Stimulated activated naive B cell treated with anti-CD40 and anti-IgM and Interleukin-4, amounts not matched to agents 10 μg/mL and 1 μg/mL and 100 μg/mL, for 72 hours (primary cell): ENCODE measurements around the gene PC.

Experiments used
- ATAC-seq, 2 donors: fragments of 150-1000 bp; cut with Tn5 transposase; replicated peaks; 2 replicates each; pipeline ENCODE4 v1.10.0; 2021; ENCODE audit warnings: moderate library complexity in 1 of 2
- DNase-seq: peaks from one replicate; pipeline ENCODE4 v3.0.0; 2021
- H3K27ac Mint-ChIP-seq: one replicate; pipeline ENCODE4 v1.8.0; 2022; ENCODE audit warnings: mild to moderate bottlenecking, mixed read lengths
- H3K27me3 Mint-ChIP-seq, 2 donors: one replicate each; pipeline ENCODE4 v1.8.0; 2022; ENCODE audit warnings: mixed read lengths in 2 of 2
- H3K36me3 Mint-ChIP-seq, 2 donors: one replicate each; pipeline ENCODE4 v1.8.0; 2022; ENCODE audit warnings: mixed read lengths in 2 of 2, mild to moderate bottlenecking in 1 of 2
- H3K4me1 Mint-ChIP-seq, 2 donors: one replicate each; pipeline ENCODE4 v1.8.0; 2022; ENCODE audit warnings: mixed read lengths in 2 of 2, mild to moderate bottlenecking in 1 of 2
- H3K4me3 Mint-ChIP-seq, 2 donors: one replicate each; pipeline ENCODE4 v1.8.0; 2022; ENCODE audit warnings: mild to moderate bottlenecking in 2 of 2, mixed read lengths in 2 of 2, moderate library complexity in 1 of 2
- H3K9me3 Mint-ChIP-seq, 2 donors: one replicate each; pipeline ENCODE4 v1.8.0; 2022; ENCODE audit warnings: mixed read lengths in 2 of 2, mild to moderate bottlenecking in 1 of 2

The PC gene

GRCh38 chr11:66951927-66952337 is 6.3 kb downstream of the PC start:
- DNase-seq: no peak
- H3K27me3 Mint-ChIP-seq: no peaks in the 10 kb centered on the region

GRCh38 chr11:66951135-66951534 is 7.0 kb downstream of the PC start:
- DNase-seq (no peak), ATAC-seq (no peak)
- Mint-ChIP-seq H3K27ac (peak overlapping the region; percentile 26), H3K9me3 (no peaks in the 10 kb centered on the region), H3K27me3 (no peaks in the 10 kb centered on the region), H3K4me1 (peaks cover 3 to 7% of the 10 kb centered on the region in 2 donors), H3K36me3 (no peaks in the 10 kb centered on the region), H3K4me3 (no peak overlapping the region)

More at GRCh38 chr11:66951927-66952337, 6.3 kb downstream of the PC start:
- H3K27ac Mint-ChIP-seq: no peak overlapping the region
- no peak for ATAC-seq
- no peaks in the 10 kb centered on the region for H3K9me3 Mint-ChIP-seq
- H3K4me1 Mint-ChIP-seq: peaks cover 8 to 12% of the 10 kb centered on the region in 2 donors
- H3K4me3 Mint-ChIP-seq: no peak overlapping the region
- H3K36me3 Mint-ChIP-seq: no peaks in the 10 kb centered on the region

GRCh38 chr11:66950112-66950535 is 8.1 kb downstream of the PC start:
- no peak overlapping the region for H3K27ac Mint-ChIP-seq
- peaks cover 3 to 7% of the 10 kb centered on the region in 2 donors for H3K4me1 Mint-ChIP-seq

GRCh38 chr11:66938582-66939135 is 19.5 kb downstream of the PC start:
- ATAC-seq (no peak), DNase-seq (no peak)
- H3K9me3 Mint-ChIP-seq: no peaks in the 10 kb centered on the region
- no peaks in the 10 kb centered on the region for H3K4me1 Mint-ChIP-seq
- no peak overlapping the region for H3K4me3 Mint-ChIP-seq
- H3K27ac Mint-ChIP-seq: no peak overlapping the region
- no peaks in the 10 kb centered on the region for H3K36me3 Mint-ChIP-seq
- H3K27me3 Mint-ChIP-seq: peaks cover 5 to 11% of the 10 kb centered on the region in 2 donors

More at GRCh38 chr11:66950112-66950535, 8.1 kb downstream of the PC start:
- peak; percentile 15 for DNase-seq
- no peaks in the 10 kb centered on the region for H3K36me3 Mint-ChIP-seq
- H3K27me3 Mint-ChIP-seq: no peaks in the 10 kb centered on the region
- H3K4me3 Mint-ChIP-seq: no peak overlapping the region
- H3K9me3 Mint-ChIP-seq: no peaks in the 10 kb centered on the region
- ATAC-seq: peak; percentile 34 to 64

- Mint-ChIP-seq H3K9me3 (no peaks in the 10 kb centered on the region), H3K27me3 (peaks cover 13 to 15% of the 10 kb centered on the region in 2 donors), H3K36me3 (no peaks in the 10 kb centered on the region), H3K27ac (no peak overlapping the region), H3K4me3 (no peak overlapping the region), H3K4me1 (no peaks in the 10 kb centered on the region)
- DNase-seq (no peak), ATAC-seq (no peak)
These were observed 20.9 kb downstream of the PC start for GRCh38 chr11:66937193-66937733.

- no peak for DNase-seq
- Mint-ChIP-seq H3K4me1 (no peaks in the 10 kb centered on the region), H3K27me3 (peaks cover 13 to 15% of the 10 kb centered on the region in 2 donors), H3K9me3 (no peaks in the 10 kb centered on the region), H3K36me3 (no peaks in the 10 kb centered on the region), H3K4me3 (no peak overlapping the region), H3K27ac (no peak overlapping the region)
- no peak for ATAC-seq
These were observed 21.9 kb downstream of the PC start for GRCh38 chr11:66936311-66936711.

- H3K36me3 Mint-ChIP-seq: no peaks in the 10 kb centered on the region
- no peaks in the 10 kb centered on the region for H3K4me1 Mint-ChIP-seq
- H3K4me3 Mint-ChIP-seq: no peak overlapping the region
- no peak for ATAC-seq
- no peak for DNase-seq
- H3K27me3 Mint-ChIP-seq: peaks cover 15 to 18% of the 10 kb centered on the region in 2 donors
- no peak overlapping the region for H3K27ac Mint-ChIP-seq
- no peaks in the 10 kb centered on the region for H3K9me3 Mint-ChIP-seq
These were observed 23.0 kb downstream of the PC start for GRCh38 chr11:66934950-66935779.

GRCh38 chr11:66933531-66933930 is 24.7 kb downstream of the PC start:
- no peaks in the 10 kb centered on the region for H3K9me3 Mint-ChIP-seq
- ATAC-seq (no peak), DNase-seq (no peak)
- H3K4me3 Mint-ChIP-seq: no peak overlapping the region
- H3K27me3 Mint-ChIP-seq: peaks cover 15 to 18% of the 10 kb centered on the region in 2 donors
- no peaks in the 10 kb centered on the region for H3K36me3 Mint-ChIP-seq
- no peak overlapping the region for H3K27ac Mint-ChIP-seq
- no peaks in the 10 kb centered on the region for H3K4me1 Mint-ChIP-seq

GRCh38 chr11:66932543-66932942 is 25.6 kb downstream of the PC start:
- no peaks in the 10 kb centered on the region for H3K4me1 Mint-ChIP-seq
- peaks cover 15 to 18% of the 10 kb centered on the region in 2 donors for H3K27me3 Mint-ChIP-seq
- no peak overlapping the region for H3K27ac Mint-ChIP-seq
- ATAC-seq: no peak
- H3K9me3 Mint-ChIP-seq: no peaks in the 10 kb centered on the region
- no peak for DNase-seq
- H3K4me3 Mint-ChIP-seq: no peak overlapping the region
- H3K36me3 Mint-ChIP-seq: no peaks in the 10 kb centered on the region

- Mint-ChIP-seq H3K9me3 (peaks cover under 1 to 2% of the 10 kb centered on the region in 2 donors), H3K36me3 (peaks cover under 1 to 1% of the 10 kb centered on the region in 2 donors), H3K4me3 (no peak overlapping the region), H3K4me1 (no peaks in the 10 kb centered on the region), H3K27ac (no peak overlapping the region), H3K27me3 (peaks cover 12 to 18% of the 10 kb centered on the region in 2 donors)
- no peak for DNase-seq
- ATAC-seq: no peak
These were observed 28.4 kb downstream of the PC start for GRCh38 chr11:66929753-66930152.

GRCh38 chr11:66924272-66924671 is 33.9 kb downstream of the PC start:
- peaks cover 4 to 26% of the 10 kb centered on the region in 2 donors for H3K27me3 Mint-ChIP-seq
- H3K9me3 Mint-ChIP-seq: peaks cover 6% of the 10 kb centered on the region in 2 donors
- ATAC-seq: no peak
- DNase-seq: no peak
- peaks cover 4 to 6% of the 10 kb centered on the region in 2 donors for H3K36me3 Mint-ChIP-seq
- no peaks in the 10 kb centered on the region for H3K4me1 Mint-ChIP-seq
- no peak overlapping the region for H3K27ac Mint-ChIP-seq
- H3K4me3 Mint-ChIP-seq: no peak overlapping the region

GRCh38 chr11:66922551-66922950 is 35.6 kb downstream of the PC start:
- H3K9me3 Mint-ChIP-seq: peaks cover 6% of the 10 kb centered on the region in 2 donors
- DNase-seq (no peak), ATAC-seq (no peak)
- H3K27me3 Mint-ChIP-seq: peaks cover 4 to 26% of the 10 kb centered on the region in 2 donors
- no peaks in the 10 kb centered on the region for H3K4me1 Mint-ChIP-seq
- no peak overlapping the region for H3K4me3 Mint-ChIP-seq
- H3K36me3 Mint-ChIP-seq: peaks cover 4 to 6% of the 10 kb centered on the region in 2 donors
- H3K27ac Mint-ChIP-seq: no peak overlapping the region

GRCh38 chr11:66920978-66921784 is 37.0 kb downstream of the PC start:
- H3K4me3 Mint-ChIP-seq: no peak overlapping the region
- H3K27ac Mint-ChIP-seq: no peak overlapping the region
- H3K4me1 Mint-ChIP-seq: no peaks in the 10 kb centered on the region
- ATAC-seq (no peak), DNase-seq (no peak)
- H3K9me3 Mint-ChIP-seq: peaks cover 6% of the 10 kb centered on the region in 2 donors
- H3K27me3 Mint-ChIP-seq: peaks cover 4 to 26% of the 10 kb centered on the region in 2 donors
- peaks cover 4 to 6% of the 10 kb centered on the region in 2 donors for H3K36me3 Mint-ChIP-seq

- no peak overlapping the region for H3K27ac Mint-ChIP-seq
- ATAC-seq (no peak), DNase-seq (no peak)
- H3K4me3 Mint-ChIP-seq: no peak overlapping the region
- H3K4me1 Mint-ChIP-seq: no peaks in the 10 kb centered on the region
- peaks cover 4 to 6% of the 10 kb centered on the region in 2 donors for H3K36me3 Mint-ChIP-seq
- peaks cover 6% of the 10 kb centered on the region in 2 donors for H3K9me3 Mint-ChIP-seq
- peaks cover 4 to 26% of the 10 kb centered on the region in 2 donors for H3K27me3 Mint-ChIP-seq
These were observed 38.3 kb downstream of the PC start for GRCh38 chr11:66919923-66920322.
